GM21381 (cell line): ENCODE data around the gene GRID1.
"Not testable (repeated sequence)": the region's sequence is repeated elsewhere in the genome, so short reads cannot be mapped to it uniquely, and the experiment has no call there.

Experiments
- ATAC-seq: cut with Tn5 transposase; IDR thresholded peaks from one replicate; pipeline ENCODE4 v1.9.1; 2021; ENCODE audit warnings: mild to moderate bottlenecking, moderate library complexity; ENCODE audit not compliant: unreplicated experiment

GRID1 gene

GRCh38 chr10:86117051-86117450 lies 249.5 kb downstream of the GRID1 start:
- ATAC-seq: no peak

- ATAC-seq: no peak
These were observed 252.6 kb downstream of the GRID1 start for GRCh38 chr10:86113983-86114382.

DNA sequence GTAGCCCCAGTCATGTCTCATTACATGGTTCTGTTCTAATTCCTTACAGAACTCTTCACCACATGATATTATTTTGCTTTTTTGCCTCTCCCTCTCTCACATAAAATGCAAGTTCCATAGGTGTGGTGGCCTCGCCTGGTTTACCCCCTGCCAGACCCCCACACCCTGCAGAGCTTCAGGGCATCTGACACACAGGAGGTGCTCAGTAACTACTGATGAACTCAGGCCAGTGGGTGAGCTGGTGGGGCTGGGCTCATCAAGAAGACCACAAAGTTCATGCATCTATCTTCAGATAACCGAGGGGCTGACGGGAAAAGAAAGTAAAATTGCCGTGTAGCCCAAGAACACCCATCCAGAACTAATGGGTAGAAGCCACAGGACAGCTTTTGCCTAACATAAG lies 253.1 kb downstream of the GRID1 start:
- no peak for ATAC-seq

DNA sequence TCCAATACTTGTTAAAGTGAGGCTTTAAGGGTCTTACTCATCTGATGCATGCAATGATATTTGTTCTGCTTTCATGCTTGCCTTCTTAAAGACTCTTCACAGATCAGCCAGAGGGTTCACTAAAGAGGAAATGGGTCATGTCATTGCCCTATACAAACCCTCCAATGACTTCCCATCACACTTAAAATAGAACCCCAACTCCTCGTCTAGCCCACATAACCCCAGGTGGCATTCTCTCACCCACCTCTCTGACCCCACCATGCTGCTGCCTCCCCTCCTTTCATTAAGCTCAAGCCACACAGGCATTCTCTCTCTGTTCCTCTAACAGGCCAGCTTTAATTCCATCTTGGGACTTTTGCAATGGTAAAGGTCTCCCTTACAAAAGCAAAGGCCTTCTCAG lies 253.6 kb downstream of the GRID1 start:
- ATAC-seq: no peak

- no peak for ATAC-seq
These were observed 254.6 kb downstream of the GRID1 start for GRCh38 chr10:86111902-86112545.

DNA sequence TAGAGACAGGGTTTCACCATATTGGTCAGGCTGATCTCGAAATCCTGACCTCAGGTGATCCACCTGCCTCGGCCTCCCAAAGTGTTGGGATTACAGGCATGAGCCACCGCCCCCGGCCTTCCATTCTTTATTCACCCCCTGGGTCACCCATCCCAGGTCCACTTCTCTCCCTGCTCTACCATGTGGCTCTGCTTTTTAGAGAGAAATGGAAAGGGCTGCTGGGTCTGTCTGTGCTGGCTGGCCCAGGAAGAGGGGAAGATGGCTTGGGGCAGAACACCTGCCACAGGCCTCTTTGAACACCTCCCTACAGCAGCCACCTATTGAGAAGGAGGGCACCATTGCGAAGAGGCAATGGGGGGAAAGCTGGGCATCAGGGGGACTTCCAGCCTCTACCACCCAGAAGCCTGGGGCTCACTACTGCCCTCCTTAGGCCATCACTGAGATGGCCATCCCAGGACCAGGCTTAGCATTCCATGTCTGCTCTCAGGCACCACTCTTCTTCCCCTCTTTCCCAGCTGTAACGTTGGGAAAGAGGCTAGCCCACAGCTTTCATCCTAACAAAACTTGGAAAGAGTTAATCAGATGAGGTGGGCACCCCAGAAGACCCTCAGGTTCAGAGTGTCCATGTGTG lies 256.3 kb downstream of the GRID1 start:
- ATAC-seq: no peak

DNA sequence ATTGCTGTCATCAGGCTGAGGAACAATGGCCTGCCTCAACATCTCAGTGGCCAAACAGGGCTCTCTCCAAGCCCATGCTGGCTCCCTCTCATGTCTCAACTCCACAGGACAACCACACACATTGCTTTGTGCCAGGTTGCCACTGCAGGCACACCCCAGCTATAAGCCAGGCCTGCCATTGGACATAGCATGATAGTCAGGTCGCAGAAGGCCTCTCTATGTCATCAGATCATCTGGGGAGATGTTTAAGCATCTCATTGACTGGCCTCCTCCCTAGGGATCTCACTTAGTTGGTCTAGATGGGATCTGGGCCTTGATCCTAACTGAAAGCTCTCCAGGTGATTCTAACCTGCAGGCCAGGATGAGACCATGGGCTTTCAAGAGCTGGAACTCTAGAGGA lies 257.2 kb downstream of the GRID1 start:
- ATAC-seq: no peak

DNA sequence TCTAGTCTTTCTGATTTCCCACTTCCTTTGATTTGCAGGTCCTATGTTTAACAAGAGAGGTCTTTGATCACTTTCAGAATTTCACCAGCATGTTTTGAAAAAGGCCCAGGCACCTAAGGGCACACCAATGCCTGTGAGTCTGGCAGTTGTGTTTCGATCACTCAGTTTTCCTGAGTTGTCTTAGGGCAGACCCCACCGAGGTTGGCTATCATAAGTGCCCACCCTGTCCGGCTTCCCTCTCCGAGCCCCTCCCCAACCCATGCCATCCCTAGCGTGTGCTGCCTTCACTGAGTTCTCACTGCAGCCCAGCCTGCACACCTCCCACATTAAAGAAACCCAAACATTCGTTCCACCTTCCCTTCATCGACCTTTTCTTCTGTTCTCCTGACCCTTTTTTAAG lies 257.9 kb downstream of the GRID1 start:
- no peak for ATAC-seq

DNA sequence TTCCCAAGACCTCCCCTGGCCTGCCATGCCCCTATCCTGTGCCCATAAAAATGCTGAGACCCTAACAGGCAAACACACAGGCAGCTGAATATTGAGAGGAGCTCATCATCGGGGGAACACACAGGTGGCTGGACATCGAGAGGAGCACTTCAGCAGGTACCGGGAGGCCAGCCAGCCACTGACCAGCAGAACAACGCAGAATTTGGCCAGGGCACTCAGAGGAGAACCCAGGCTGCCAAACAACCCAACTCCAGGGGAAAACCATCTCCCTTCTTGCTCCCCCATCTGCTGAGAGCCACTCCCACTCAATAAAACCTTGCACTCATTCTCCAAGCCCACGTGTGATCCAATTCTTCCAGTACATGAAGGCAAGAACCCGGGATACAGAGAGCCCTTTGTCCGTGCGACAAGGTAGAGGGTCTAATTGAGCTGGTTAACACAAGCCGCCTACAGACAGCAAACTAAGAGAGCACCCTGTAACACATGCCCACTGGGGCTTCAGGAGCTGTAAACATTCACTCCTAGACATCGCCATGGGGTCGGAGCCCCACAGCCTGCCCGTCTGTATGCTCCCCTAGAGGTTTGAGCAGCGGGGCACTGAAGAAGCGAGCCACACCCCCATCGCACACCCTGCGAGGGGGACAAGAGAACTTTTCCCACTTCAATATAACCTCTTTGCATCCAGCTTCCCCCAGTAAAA lies 258.8 kb downstream of the GRID1 start:
- not testable (repeated sequence) for ATAC-seq

GRCh38 chr10:86107131-86107530 lies 259.5 kb downstream of the GRID1 start:
- no peak for ATAC-seq

GRCh38 chr10:86106616-86107015 lies 260.0 kb downstream of the GRID1 start:
- no peak for ATAC-seq

DNA sequence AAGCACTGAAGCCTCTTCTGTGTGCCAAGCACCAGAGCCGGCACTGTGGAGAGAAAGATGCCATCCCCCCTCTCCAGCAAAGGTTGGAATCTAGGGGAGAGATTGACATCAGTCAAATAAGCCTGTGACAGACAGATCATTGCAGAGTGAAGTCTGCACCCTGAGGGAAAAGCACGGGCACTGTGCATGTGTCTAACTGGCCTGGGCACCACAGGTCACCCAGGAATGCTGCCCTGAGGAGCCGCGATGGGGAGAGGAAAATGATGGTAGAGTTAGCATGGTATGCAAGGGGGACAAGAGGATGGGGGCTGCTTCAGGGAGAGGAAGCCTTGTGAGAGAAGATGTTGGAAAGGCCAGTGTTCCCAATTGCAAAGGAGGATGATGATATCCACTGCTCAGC lies 261.0 kb downstream of the GRID1 start:
- no peak for ATAC-seq

- no peak for ATAC-seq
These were observed 261.4 kb downstream of the GRID1 start for GRCh38 chr10:86105181-86105580.

DNA sequence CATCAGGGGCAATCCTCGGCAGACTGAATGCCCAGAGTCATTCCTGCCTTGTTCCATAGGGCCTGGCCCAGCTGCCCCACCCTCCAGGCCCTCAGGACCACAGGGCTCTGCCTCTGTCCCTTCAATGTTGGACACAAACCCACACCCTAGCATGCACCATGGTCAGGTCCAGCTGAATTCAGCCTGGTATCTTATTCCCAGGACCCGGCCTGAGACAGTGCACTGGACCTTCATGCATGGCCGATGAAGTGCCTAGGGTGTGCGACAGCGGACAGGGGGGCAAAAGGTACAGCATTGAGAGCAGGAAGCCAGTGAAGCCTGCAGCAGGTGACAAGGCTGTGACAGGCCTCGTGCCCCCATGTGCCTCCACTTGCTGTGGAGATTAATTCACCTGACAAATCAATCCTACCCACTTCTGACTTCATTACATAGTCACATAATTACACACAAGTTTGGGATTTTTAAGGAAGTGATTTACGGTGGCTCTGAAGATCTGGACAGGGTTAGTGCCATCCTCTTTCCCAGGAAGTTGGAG lies 261.9 kb downstream of the GRID1 start:
- no peak for ATAC-seq

- ATAC-seq: no peak
These were observed 262.4 kb downstream of the GRID1 start for GRCh38 chr10:86104156-86104555.

DNA sequence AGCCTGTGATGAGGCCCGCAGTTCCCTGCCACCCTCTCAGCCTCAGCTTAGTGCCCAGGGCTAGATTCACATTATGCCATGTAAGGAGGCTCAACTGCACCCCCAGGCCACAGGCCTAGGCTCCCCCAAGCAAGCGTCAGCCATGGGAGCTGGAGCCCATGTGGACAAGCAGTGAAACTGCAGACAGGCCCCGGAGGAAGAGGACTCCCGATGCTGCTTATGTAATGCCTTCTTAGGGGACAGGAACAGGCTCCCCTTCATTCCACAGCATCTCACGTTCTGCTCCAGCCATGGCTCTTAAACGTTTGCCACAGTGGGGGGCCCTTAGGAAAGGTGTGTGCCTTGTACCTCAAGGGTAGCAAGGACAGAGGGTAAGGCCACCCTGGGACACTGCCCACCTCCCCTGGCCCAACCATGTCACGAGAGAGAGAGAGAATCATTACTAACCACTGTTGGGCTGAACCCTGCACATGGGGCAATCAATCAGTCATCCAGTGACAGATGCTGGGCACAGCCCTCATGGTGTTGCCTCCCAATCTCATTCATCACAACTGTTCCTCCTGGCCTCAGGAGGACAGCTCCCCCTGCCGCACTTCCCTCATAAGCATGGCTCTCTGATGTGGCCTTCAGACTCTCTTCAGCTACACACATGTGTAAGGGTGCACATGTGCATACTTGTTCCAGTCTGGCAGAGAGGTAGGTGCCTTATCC lies 263.0 kb downstream of the GRID1 start:
- ATAC-seq: no peak

- ATAC-seq: no peak
These were observed 264.1 kb downstream of the GRID1 start for GRCh38 chr10:86102451-86102850.

- ATAC-seq: no peak
These were observed 264.6 kb downstream of the GRID1 start for GRCh38 chr10:86102031-86102430.

- peak; percentile 55 for ATAC-seq
These were observed 266.0 kb downstream of the GRID1 start for GRCh38 chr10:86100581-86101061.

- no peak for ATAC-seq
These were observed 266.9 kb downstream of the GRID1 start for GRCh38 chr10:86099542-86100334.
